ACHN (cell line): ENCODE data around the gene CDYL2.

Source experiments
- DNase-seq: peaks from one replicate; pipeline ENCODE4 v3.0.0-alpha.2; 2015
- in situ Hi-C: cut with HindIII; loops from 2 replicates; pipeline ENCODE4 v1.10.0; 2017; ENCODE audit warnings: low sequenced_read_pairs, low pct_ligation_motif_present, low pct_unique_long_range_greater_than_20kb

Gene CDYL2

DNA sequence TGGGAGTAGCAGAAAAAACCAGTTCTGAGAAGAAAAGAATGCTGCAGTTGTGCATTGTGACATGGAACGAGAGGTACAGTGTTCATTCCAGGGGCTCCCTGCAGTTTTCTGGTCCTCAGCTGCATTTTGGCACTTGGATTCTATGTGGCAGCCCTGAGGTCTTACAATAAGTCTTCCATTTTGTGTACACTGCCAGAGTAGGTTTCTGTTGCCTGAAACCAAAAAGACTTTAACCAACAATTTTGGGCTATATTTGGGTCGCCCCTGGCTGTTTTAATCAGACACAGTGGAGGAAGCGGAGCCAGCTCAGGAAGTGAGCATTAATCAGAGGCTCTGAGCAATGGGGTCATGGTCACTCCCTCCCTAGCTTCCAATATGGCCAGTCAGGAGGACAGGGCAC is 247.9 kb downstream of the CDYL2 start:
- in situ Hi-C loops, result no loop called here

GRCh38 chr16:80554033-80554432 is 250.4 kb downstream of the CDYL2 start:
- no peak for DNase-seq
- in situ Hi-C loops, result no loop called here

More for the DNA sequence above, 247.9 kb downstream of the CDYL2 start:
- DNase-seq, result no peak

GRCh38 chr16:80552277-80552676 is 252.1 kb downstream of the CDYL2 start:
- in situ Hi-C loops, result no loop called here
- DNase-seq, result no peak
